Esophagus muscularis mucosa (tissue), 4 donors: ENCODE data around the gene PARP6. TPM values are rescaled to one million over a fixed set of nuclear protein-coding genes. Genes with fewer than 3 reads are reported as not detected.

Experiments used
- DNase-seq: peaks from one replicate; pipeline ENCODE4 v3.0.0-alpha.2; 2017; ENCODE audit errors: extremely low spot score
- H3K27ac ChIP-seq, 4 donors: fragments of 200-600 bp; sonication (generic); replicated peaks in 1 of 4; 1 replicate in 3 of 4; 2 replicates in 1 of 4; pipeline ENCODE4 v1.5.1; 2016 to 2019; ENCODE audit warnings: mild to moderate bottlenecking in 1 of 4
- H3K27me3 ChIP-seq, 4 donors: fragments of 200-600 bp; sonication (generic); one replicate each; pipeline versions ENCODE4 v1.5.1 to v1.6.0; 2016 to 2019
- H3K36me3 ChIP-seq, 4 donors: fragments of 200-600 bp; sonication (generic); one replicate each; pipeline ENCODE4 v1.5.1; 2016 to 2019
- H3K4me1 ChIP-seq, 4 donors: fragments of 200-600 bp; sonication (generic); one replicate each; pipeline ENCODE4 v1.5.1; 2016 to 2019
- H3K4me3 ChIP-seq, 4 donors: fragments of 200-600 bp; sonication (generic); 1 replicate in 2 of 4; 2 replicates in 2 of 4; pipeline ENCODE4 v1.5.1; 2016 to 2019; ENCODE audit warnings: mild to moderate bottlenecking in 4 of 4, moderate library complexity in 1 of 4
- H3K9me3 ChIP-seq, 4 donors: fragments of 200-600 bp; sonication (generic); 1 replicate in 3 of 4; 2 replicates in 1 of 4; pipeline ENCODE4 v1.5.1; 2016 to 2019
- EP300 ChIP-seq: sonication (generic); formaldehyde crosslinking; IDR thresholded peaks from one replicate; pipeline ENCODE4 v1.6.1; 2017; ENCODE audit warnings: antibody characterized with exemption
- POLR2A ChIP-seq: fragments of 450-650 bp; IDR thresholded peaks from one replicate; pipeline ENCODE4 v1.6.1; 2017; ENCODE audit warnings: antibody characterized with exemption, moderate library complexity, mild to moderate bottlenecking, low read depth
- POLR2AphosphoS5 ChIP-seq, 2 donors: sonication (generic); formaldehyde crosslinking; IDR thresholded peaks; one replicate each; pipeline ENCODE4 v1.6.1; 2017; ENCODE audit warnings: antibody characterized with exemption in 2 of 2
- WGBS: methylation state at CpG from one replicate; pipeline ENCODE4 v1.1.5; 2018; 5-methylcytosine and 5-hydroxymethylcytosine counted together
- intact Hi-C: fragments of 100-400 bp; cut with DNase I; formaldehyde crosslinking; loops from one replicate; pipeline ENCODE4 v1.15.1; 2023
- total RNA-seq, 4 donors: library from RNA; depleted of rRNA; stranded (reverse); fragments of >200 nt; gene quantifications; one replicate each; pipeline versions ENCODE4 v1.1.0 to v1.2.1, GENCODE V29; 2016
- TF ChIP-seq, protein P1 (sequence below), 3 experiments: fragments of 200-600 bp in 2 of 3; fragments of 450-650 bp in 1 of 3; sonication (generic) in 2 of 3; IDR thresholded peaks; one replicate each; pipeline ENCODE4 v1.5.1; 2017 to 2019; ENCODE audit warnings: antibody characterized with exemption in 3 of 3, mild to moderate bottlenecking in 2 of 3, moderate library complexity in 1 of 3

PARP6 gene
- total RNA-seq, 4 donors from 2014 or later = 46.5 to 79.0 (median 53.7) TPM

DNA sequence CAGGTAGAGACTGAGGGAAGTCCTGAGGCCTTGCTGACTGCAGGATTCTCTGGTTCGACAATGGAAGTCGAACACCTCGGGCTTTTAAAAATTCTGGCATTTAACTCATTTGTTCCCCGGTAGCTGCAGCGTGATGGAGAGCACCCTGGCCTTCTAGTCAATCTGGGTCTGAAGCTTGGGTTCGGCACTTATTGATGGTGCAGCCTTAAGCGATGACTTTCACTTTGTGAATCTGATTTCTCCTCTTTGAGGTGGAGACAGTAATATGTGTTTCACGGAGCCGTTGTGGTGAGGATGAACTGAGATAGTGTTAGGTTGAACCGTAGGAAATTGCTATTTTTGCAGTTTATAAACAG lies 621 bp upstream of the PARP6 start:
- no peak for DNase-seq
- Histone ChIP-seq H3K27me3 (no peaks in the 10 kb centered on the region), H3K4me1 (peaks cover 20 to 40% (median 38%) of the 10 kb centered on the region in 4 donors), H3K9me3 (no peaks in the 10 kb centered on the region), H3K27ac (peak overlapping the region; percentile 69 to 95 (median 92)), H3K4me3 (peak overlapping the region; percentile 68 to 97 (median 90)), H3K36me3 (peaks cover 3 to 29% (median 11%) of the 10 kb centered on the region in 4 donors)
- intact Hi-C loops = loop anchor here (2.0 kb wide), 1 partner anchor 40 kb away; no protein-coding TSS in a partner anchor
- 42% methylated on average over 10 of the region's 10 CpGs for WGBS
- TF ChIP-seq POLR2AphosphoS5 (IDR thresholded peaks at IDR 0.05) = no peak
- TF ChIP-seq, protein P1, sequence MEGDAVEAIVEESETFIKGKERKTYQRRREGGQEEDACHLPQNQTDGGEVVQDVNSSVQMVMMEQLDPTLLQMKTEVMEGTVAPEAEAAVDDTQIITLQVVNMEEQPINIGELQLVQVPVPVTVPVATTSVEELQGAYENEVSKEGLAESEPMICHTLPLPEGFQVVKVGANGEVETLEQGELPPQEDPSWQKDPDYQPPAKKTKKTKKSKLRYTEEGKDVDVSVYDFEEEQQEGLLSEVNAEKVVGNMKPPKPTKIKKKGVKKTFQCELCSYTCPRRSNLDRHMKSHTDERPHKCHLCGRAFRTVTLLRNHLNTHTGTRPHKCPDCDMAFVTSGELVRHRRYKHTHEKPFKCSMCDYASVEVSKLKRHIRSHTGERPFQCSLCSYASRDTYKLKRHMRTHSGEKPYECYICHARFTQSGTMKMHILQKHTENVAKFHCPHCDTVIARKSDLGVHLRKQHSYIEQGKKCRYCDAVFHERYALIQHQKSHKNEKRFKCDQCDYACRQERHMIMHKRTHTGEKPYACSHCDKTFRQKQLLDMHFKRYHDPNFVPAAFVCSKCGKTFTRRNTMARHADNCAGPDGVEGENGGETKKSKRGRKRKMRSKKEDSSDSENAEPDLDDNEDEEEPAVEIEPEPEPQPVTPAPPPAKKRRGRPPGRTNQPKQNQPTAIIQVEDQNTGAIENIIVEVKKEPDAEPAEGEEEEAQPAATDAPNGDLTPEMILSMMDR (IDR thresholded peaks at IDR 0.05) = no peak
- TF ChIP-seq POLR2A = no peak
- no peak for TF ChIP-seq EP300

DNA sequence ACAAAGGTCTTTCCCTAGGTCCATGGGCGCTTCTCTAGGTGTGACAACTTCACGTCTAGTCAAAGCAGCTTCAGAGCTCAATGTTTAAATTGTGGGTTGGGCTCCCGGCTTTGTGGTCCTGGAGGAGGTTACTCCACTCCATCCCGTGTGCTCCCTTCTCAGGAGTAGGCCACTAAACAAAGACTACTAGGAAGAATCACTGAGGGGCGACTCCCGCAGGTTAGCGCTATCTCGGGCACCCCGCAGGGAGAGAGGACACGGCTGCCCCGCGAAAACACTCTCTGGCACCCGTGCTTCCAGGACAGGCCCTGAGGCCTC lies 500 bp downstream of the PARP6 start:
- Histone ChIP-seq H3K9me3 (no peaks in the 10 kb centered on the region), H3K4me3 (peak overlapping the region; percentile 68 to 97 (median 90)), H3K27me3 (no peaks in the 10 kb centered on the region), H3K36me3 (peaks cover 13 to 41% (median 22%) of the 10 kb centered on the region in 4 donors), H3K4me1 (peaks cover 20 to 40% (median 38%) of the 10 kb centered on the region in 4 donors), H3K27ac (peak overlapping the region; percentile 86 to 95 (median 92))
- TF ChIP-seq EP300 (no peak), POLR2A (no peak), POLR2AphosphoS5 (IDR thresholded peaks at IDR 0.05) (no peak)
- TF ChIP-seq, protein P1 (IDR thresholded peaks at IDR 0.05) = no peak
- intact Hi-C loops = loop anchor here (2.0 kb wide), 1 partner anchor 39 kb away; no protein-coding TSS in a partner anchor
- no peak for DNase-seq
- 14% methylated on average over 4 of the region's 13 CpGs for WGBS

DNA sequence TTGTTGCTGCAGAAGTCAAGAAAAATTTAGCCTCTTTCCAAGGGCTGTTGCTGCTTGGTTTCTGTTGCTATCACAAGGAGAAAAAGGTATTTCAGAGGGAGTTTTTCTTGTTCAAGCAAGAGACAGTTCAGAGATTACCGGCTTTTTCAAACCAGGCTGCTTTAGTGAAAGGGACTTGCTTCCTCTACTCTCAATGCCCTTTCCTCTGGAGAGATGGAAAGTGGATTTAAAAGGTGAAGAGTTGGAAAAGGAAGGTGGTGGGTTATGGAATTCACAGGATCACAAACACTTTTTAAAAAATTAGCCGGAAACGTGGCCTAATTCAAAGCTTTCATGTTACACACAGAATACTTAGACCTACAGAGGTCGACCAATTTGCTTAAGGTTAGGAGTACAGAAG lies 1.1 kb downstream of the PARP6 start:
- H3K27ac ChIP-seq = peak overlapping the region in 3 of 4 donors; percentile 86 to 95 (median 92)
- TF ChIP-seq, protein P1 (IDR thresholded peaks at IDR 0.05) = no peak
- TF ChIP-seq POLR2A (no peak), POLR2AphosphoS5 (IDR thresholded peaks at IDR 0.05) (no peak), EP300 (no peak)
- peak overlapping the region in 3 of 4 donors; percentile 68 to 97 (median 88) for H3K4me3 ChIP-seq
- no peaks in the 10 kb centered on the region for H3K9me3 ChIP-seq
- 87% methylated on average over 4 of the region's 4 CpGs for WGBS
- intact Hi-C loops = no loop called here
- no peak for DNase-seq
- H3K36me3 ChIP-seq = peaks cover 19 to 47% (median 28%) of the 10 kb centered on the region in 4 donors
- peaks cover 20 to 40% (median 38%) of the 10 kb centered on the region in 4 donors for H3K4me1 ChIP-seq
- H3K27me3 ChIP-seq = no peaks in the 10 kb centered on the region

DNA sequence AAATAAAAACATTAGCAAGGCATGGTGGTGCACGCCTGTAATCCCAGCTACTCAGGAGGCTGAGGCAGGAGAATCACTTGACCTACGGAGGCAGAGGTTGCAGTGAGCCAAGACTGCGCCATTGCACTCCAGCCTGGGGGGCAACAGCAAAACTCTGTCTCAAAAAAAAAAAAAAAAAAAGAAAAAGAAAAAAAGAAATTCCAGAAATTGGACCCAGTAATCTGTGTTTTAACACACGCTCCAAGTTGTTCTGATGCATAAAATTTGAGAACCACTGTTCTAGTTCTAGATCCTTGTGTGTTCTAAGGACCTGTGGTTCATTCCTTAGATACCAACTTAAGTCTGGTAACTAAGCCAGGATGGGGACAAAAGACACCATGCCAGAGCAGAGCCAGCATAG lies 2.6 kb downstream of the PARP6 start:
- peaks cover 33 to 62% (median 43%) of the 10 kb centered on the region in 4 donors for H3K36me3 ChIP-seq
- H3K27me3 ChIP-seq = no peaks in the 10 kb centered on the region
- intact Hi-C loops = no loop called here
- peaks cover 20 to 40% (median 38%) of the 10 kb centered on the region in 4 donors for H3K4me1 ChIP-seq
- H3K9me3 ChIP-seq = no peaks in the 10 kb centered on the region
- H3K4me3 ChIP-seq = no peak overlapping the region
- no peak overlapping the region for H3K27ac ChIP-seq
- no peak for DNase-seq
- WGBS = 91% methylated on average over 4 of the region's 4 CpGs
- TF ChIP-seq EP300 (no peak), POLR2A (no peak), POLR2AphosphoS5 (IDR thresholded peaks at IDR 0.05) (no peak)
- TF ChIP-seq, protein P1 (IDR thresholded peaks at IDR 0.05) = no peak

DNA sequence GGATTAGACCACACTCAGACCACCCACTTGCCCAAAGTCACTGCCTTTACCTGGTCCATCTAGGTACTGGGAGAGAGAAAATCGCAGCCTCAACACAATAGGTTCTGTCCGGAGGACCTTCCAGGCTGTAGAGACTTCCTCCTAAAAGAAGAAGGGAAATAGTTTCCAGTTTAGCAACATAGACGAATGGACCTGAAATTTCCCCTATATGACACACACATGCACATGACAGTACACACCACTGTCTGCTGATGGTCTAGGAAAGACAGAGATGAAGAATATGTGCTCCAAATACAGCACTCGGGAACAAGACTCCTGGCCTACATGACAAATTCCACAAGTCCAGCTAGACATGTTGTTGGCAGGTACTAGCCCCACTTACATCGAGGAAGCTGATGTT lies 7.3 kb downstream of the PARP6 start:
- intact Hi-C loops = no loop called here
- 93% methylated on average over 5 of the region's 5 CpGs for WGBS

More for the DNA sequence above, 7.3 kb downstream of the PARP6 start:
- Histone ChIP-seq H3K27ac (no peak overlapping the region), H3K27me3 (no peaks in the 10 kb centered on the region), H3K4me3 (no peak overlapping the region), H3K36me3 (peaks cover 79 to 99% (median 90%) of the 10 kb centered on the region in 4 donors), H3K9me3 (no peaks in the 10 kb centered on the region), H3K4me1 (peaks cover 0 to 11% (median 8%) of the 10 kb centered on the region in 4 donors)
- no peak for DNase-seq
- no peak for TF ChIP-seq POLR2AphosphoS5 (IDR thresholded peaks at IDR 0.05)
